GM18499 (cell line): ENCODE data around the gene VKORC1L1.

ENCODE experiments used
- ATAC-seq: cut with Tn5 transposase; IDR thresholded peaks from one replicate; pipeline ENCODE4 v1.9.1; 2021; ENCODE audit warnings: moderate number of reproducible peaks; ENCODE audit not compliant: insufficient read depth, unreplicated experiment

The VKORC1L1 gene

GRCh38 chr7:66007232-66007631, 134.4 kb downstream of the VKORC1L1 start:
- ATAC-seq: no peak
